Measurements from ENCODE around the gene SYCP1. TPM values are rescaled to one million over a fixed set of nuclear protein-coding genes. Genes with fewer than 3 reads are reported as not detected.

SYCP1 gene
- total and polyA plus RNA-seq, 2 of the 8 experiments (the other 6 are each of a cell fraction or from before 2014, with no cell fraction given): 0.11 to 0.26 TPM

- Histone ChIP-seq H3K23me2 (ENCODE audit: low read depth, low read length) (no peaks in the 10 kb centered on the region), H3K9ac (replicated peaks in 1 of 4; ENCODE audit: extremely low read depth in 1 of 4, low read depth in 3 of 4, low read length in 3 of 4) (no peak overlapping the region), H4K8ac (ENCODE audit: extremely low read depth, insufficient read depth, low read length) (no peak overlapping the region), H2BK15ac (ENCODE audit: low read length) (no peak overlapping the region), H3K14ac (ENCODE audit: insufficient read length) (no peak overlapping the region), H2AFZ (ENCODE audit: low read length) (0 out of 2 replicates have a peak overlapping the region, but pooled peaks have one; percentile 8), H4K5ac (ENCODE audit: insufficient read length, low read depth, low read length) (no peak overlapping the region), H2BK20ac (ENCODE audit: low read length) (no peak overlapping the region), H3K9me3 (ENCODE audit: insufficient read depth in 2 of 2, low read depth in 1 of 2, low read length in 1 of 2) (no peaks in the 10 kb centered on the region), H3K4me3 (ENCODE audit: extremely low read depth in 1 of 4, insufficient read depth in 2 of 4, low read depth in 3 of 4, low read length in 4 of 4) (no peak overlapping the region), H3K4ac (replicated peaks; ENCODE audit: insufficient read length, low read depth, low read length) (no peak overlapping the region), H2BK5ac (ENCODE audit: low read depth, low read length) (no peak overlapping the region), H3K4me1 (replicated peaks in 1 of 4; ENCODE audit: control insufficient read depth in 3 of 4, insufficient read depth in 4 of 4, low read length in 3 of 4) (peaks cover 0 to 2% (median 0%) of the 10 kb centered on the region in 4 experiments; a peak in 1 of 7 replicates), H3K4me2 (ENCODE audit: insufficient read depth in 1 of 2, low read depth in 2 of 2, low read length in 2 of 2) (no peak overlapping the region), H3K18ac (ENCODE audit: extremely low read depth, low read length) (no peak overlapping the region), H3K27ac (ENCODE audit: low read depth, low read length) (no peak overlapping the region), H3K23ac (ENCODE audit: insufficient read length) (no peak overlapping the region), H3K79me1 (ENCODE audit: low read depth, low read length) (no peaks in the 10 kb centered on the region), H4K20me1 (replicated peaks in 1 of 2; ENCODE audit: control insufficient read depth in 1 of 2, insufficient read depth in 2 of 2, low read length in 2 of 2) (no peaks in the 10 kb centered on the region), H3K79me2 (ENCODE audit: control insufficient read depth in 1 of 2, insufficient read depth in 2 of 2, low read length in 2 of 2) (no peaks in the 10 kb centered on the region), H3K36me3 (ENCODE audit: control insufficient read depth in 2 of 4, insufficient read depth in 4 of 4, low read length in 3 of 4) (no peaks in the 10 kb centered on the region), H3K27me3 (replicated peaks in 1 of 4; ENCODE audit: control insufficient read depth in 3 of 4, extremely low read depth in 1 of 4, insufficient read depth in 3 of 4, low read length in 3 of 4) (no peaks in the 10 kb centered on the region), H4K91ac (replicated peaks; ENCODE audit: insufficient read length, low read length) (no peak overlapping the region), H3K56ac (replicated peaks; ENCODE audit: insufficient read length, low read depth, low read length) (no peak overlapping the region), H2BK120ac (replicated peaks; ENCODE audit: low read depth, low read length) (no peak overlapping the region), H2AK5ac (ENCODE audit: low read depth, low read length) (no peak overlapping the region), H2BK12ac (ENCODE audit: low read depth, low read length) (no peak overlapping the region)
- FAIRE-seq (no peak), DNase-seq (ENCODE audit: low read depth in 1 of 2, low spot score in 2 of 2) (no peak)
- CTCF ChIA-PET (ENCODE audit: partially characterized antibody): interaction anchor here (1.1 to 1.4 kb wide), 2 partner anchors 11 to 24 kb away, joined by 3 to 5 read pairs; no protein-coding TSS in a partner anchor
- WGBS, 2 experiments (ENCODE audit: extremely low coverage in 1 of 2, insufficient coverage in 1 of 2, insufficient read length in 1 of 2, insufficient replicate concordance in 2 of 2, low coverage in 1 of 2, low lambda C conversion rate in 2 of 2, missing lambda C conversion rate in 1 of 2): 86% methylated on average over 5 of the region's 5 CpGs; no CpG with 5 or more reads in 1 of the 2 experiments
- POLR2A ChIA-PET (ENCODE audit: partially characterized antibody): no interaction called here
- no peak for TF ChIP-seq BACH1 (IDR thresholded peaks at IDR 0.05; ENCODE audit: low read length)
- TF ChIP-seq SIX5 (IDR thresholded peaks at IDR 0.05; ENCODE audit: low read depth, low read length): no peak
- TF ChIP-seq SIRT6 (IDR thresholded peaks at IDR 0.05; ENCODE audit: low read length): no peak
- TF ChIP-seq SP1 (IDR thresholded peaks at IDR 0.05; ENCODE audit: low read depth, low read length): no peak
- no peak for TF ChIP-seq CTBP2 (IDR thresholded peaks at IDR 0.05; ENCODE audit: borderline replicate concordance, insufficient read depth, insufficient read length, low read length)
- TF ChIP-seq KDM1A (IDR thresholded peaks at IDR 0.05; ENCODE audit: borderline replicate concordance, low read length): no peak
- no peak for TF ChIP-seq ZNF274 (IDR thresholded peaks at IDR 0.05; ENCODE audit: borderline replicate concordance, extremely low read depth, low read length)
- TF ChIP-seq KDM5A (IDR thresholded peaks at IDR 0.05; ENCODE audit: low read length): no peak
- TF ChIP-seq, protein P1, sequence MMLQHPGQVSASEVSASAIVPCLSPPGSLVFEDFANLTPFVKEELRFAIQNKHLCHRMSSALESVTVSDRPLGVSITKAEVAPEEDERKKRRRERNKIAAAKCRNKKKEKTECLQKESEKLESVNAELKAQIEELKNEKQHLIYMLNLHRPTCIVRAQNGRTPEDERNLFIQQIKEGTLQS (IDR thresholded peaks at IDR 0.05; ENCODE audit: insufficient read depth, low read depth, low read length): no peak
- TF ChIP-seq HDAC2 (IDR thresholded peaks at IDR 0.05; ENCODE audit: borderline replicate concordance in 1 of 2, low read depth in 2 of 2, low read length in 2 of 2): no peak
- TF ChIP-seq GABPA (IDR thresholded peaks at IDR 0.05; ENCODE audit: borderline replicate concordance, insufficient read depth, low read length): no peak
- no peak for TF ChIP-seq POLR2AphosphoS5 (IDR thresholded peaks at IDR 0.05; ENCODE audit: low read depth, low read length)
- no peak for TF ChIP-seq CEBPB (IDR thresholded peaks at IDR 0.05; ENCODE audit: low read depth, low read length)
Measured at GRCh38 chr1:114831276-114831994, 23.2 kb upstream of the SYCP1 start.
